ENCODE results near the gene ISYNA1.
A peak's percentile ranks its signal among the peaks of the same experiment; 100 is the strongest.

The ISYNA1 gene

DNA sequence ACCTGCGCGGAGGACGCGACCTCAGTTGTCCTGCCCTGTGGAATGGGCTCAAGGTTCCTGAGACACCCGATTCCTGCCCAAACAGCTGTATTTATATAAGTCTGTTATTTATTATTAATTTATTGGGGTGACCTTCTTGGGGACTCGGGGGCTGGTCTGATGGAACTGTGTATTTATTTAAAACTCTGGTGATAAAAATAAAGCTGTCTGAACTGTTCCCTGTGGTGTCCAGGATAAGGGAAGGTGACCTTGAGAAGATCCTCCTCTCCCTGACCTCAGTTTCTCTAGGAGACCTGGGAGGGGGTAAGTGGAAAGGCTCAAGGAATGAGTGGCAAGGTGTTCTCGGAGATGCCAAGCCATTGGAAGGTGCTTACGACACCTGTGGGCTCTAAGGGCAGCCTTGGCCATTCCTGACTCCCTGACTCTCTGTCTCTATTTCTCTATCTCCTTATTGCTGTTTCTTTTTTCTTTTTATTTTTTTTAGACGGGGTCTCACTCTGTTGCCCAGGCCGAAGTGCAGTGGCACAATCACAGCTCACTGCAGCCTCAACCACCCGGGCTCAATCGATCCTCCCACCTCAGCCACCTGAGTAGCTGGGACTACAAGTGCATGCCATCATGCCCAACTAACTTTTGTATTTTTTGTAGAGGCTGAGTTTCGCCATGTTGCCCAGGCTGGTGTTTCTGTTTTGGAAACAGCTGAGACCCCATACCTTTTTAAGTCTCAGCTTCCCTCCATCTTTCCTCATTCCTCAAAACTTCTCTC, 48.8 kb downstream of the ISYNA1 start:
- TF ChIP-seq, protein P1, sequence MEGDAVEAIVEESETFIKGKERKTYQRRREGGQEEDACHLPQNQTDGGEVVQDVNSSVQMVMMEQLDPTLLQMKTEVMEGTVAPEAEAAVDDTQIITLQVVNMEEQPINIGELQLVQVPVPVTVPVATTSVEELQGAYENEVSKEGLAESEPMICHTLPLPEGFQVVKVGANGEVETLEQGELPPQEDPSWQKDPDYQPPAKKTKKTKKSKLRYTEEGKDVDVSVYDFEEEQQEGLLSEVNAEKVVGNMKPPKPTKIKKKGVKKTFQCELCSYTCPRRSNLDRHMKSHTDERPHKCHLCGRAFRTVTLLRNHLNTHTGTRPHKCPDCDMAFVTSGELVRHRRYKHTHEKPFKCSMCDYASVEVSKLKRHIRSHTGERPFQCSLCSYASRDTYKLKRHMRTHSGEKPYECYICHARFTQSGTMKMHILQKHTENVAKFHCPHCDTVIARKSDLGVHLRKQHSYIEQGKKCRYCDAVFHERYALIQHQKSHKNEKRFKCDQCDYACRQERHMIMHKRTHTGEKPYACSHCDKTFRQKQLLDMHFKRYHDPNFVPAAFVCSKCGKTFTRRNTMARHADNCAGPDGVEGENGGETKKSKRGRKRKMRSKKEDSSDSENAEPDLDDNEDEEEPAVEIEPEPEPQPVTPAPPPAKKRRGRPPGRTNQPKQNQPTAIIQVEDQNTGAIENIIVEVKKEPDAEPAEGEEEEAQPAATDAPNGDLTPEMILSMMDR (IDR thresholded peaks at IDR 0.05; ENCODE audit: low read depth, low read length, missing control alignments), result no peak
- no peak for DNase-seq (ENCODE audit: low read depth)
- H3K4me3 ChIP-seq (ENCODE audit: low read depth, low read length), result no peak overlapping the region

DNA sequence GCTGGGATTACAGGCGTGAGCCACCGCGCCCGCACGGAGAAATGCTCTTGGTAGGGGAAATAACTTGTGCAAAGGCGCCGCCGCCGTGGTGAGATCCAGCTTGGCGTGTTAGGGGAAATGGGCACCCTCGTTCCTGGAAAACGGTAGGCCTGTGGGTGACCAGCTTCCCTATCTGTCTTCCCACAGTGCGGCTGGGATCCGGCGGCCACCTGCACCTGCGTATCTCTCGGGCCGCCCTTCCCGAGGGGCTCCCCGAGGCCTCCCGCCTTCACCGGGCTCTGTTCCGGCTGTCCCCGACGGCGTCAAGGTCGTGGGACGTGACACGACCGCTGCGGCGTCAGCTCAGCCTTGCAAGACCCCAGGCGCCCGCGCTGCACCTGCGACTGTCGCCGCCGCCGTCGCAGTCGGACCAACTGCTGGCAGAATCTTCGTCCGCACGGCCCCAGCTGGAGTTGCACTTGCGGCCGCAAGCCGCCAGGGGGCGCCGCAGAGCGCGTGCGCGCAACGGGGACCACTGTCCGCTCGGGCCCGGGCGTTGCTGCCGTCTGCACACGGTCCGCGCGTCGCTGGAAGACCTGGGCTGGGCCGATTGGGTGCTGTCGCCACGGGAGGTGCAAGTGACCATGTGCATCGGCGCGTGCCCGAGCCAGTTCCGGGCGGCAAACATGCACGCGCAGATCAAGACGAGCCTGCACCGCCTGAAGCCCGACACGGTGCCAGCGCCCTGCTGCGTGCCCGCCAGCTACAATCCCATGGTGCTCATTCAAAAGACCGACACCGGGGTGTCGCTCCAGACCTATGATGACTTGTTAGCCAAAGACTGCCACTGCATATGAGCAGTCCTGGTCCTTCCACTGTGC, 49.6 kb downstream of the ISYNA1 start:
- peak; percentile 43 for DNase-seq (ENCODE audit: low read depth)
- H3K4me3 ChIP-seq (ENCODE audit: low read depth, low read length), result peak overlapping the region; percentile 43

DNA sequence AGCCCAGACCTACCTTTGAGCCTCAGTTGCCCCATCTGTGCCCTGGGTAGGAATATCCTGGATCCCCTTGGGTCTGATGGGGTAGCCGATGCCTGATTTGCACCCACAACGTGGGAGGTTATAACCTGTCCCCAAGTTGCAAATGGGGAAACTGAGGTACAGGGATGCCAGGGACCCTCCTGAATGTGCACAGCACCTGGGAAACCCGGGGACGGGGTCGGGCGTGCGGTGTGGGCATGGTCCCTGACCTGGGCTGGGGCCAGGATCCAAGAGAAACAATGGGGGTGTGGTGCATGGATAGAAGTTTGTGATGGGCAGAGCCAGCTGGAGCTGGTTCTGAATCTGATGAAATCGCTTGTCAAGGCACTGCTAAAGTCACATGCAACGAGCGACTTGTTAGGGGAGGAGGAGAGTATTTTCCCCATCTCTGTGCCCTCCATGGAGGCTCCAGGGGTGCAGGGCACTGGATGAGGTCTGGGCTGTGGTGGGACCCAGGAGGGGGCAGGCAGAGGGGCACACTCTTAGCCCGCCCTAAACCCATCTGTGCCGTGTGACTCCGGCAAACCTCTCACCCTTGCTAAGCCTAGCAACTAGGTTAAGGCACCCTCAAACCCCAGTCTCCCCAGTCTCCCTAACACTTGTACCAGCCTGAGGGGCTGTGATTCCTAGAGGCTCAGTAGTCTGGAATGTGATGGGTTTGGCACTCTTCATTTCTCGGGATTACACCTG, 51.2 kb downstream of the ISYNA1 start:
- DNase-seq (ENCODE audit: low read depth), result no peak
- TF ChIP-seq, protein P1 (IDR thresholded peaks at IDR 0.05; ENCODE audit: low read depth, low read length, missing control alignments), result no peak
- peak overlapping the region; percentile 16 for H3K4me3 ChIP-seq (ENCODE audit: low read depth, low read length)

More for the DNA sequence above, 49.6 kb downstream of the ISYNA1 start:
- TF ChIP-seq, protein P1 (IDR thresholded peaks at IDR 0.05; ENCODE audit: low read depth, low read length, missing control alignments), result peak; percentile 100

DNA sequence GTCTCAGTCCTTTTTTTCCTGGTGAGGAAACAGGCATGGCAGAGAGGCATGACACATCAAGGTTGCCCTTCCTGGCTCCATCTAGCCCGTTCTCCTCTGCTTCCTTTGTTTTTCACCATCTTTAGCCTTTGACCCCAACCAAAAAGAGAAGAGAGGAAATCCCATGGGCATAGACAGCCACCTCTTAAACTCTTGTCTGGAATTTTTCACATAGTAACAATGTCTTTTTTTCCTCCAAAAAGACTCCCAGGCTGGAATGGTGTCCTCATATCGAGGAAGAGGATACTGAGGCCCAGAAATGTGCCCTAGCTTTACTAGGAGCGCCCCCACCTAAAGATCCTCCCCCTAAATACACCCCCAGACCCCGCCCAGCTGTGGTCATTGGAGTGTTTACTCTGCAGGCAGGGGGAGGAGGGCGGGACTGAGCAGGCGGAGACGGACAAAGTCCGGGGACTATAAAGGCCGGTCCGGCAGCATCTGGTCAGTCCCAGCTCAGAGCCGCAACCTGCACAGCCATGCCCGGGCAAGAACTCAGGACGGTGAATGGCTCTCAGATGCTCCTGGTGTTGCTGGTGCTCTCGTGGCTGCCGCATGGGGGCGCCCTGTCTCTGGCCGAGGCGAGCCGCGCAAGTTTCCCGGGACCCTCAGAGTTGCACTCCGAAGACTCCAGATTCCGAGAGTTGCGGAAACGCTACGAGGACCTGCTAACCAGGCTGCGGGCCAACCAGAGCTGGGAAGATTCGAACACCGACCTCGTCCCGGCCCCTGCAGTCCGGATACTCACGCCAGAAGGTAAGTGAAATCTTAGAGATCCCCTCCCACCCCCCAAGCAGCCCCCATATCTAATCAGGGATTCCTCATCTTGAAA, 52.0 kb downstream of the ISYNA1 start, which contains the start of gene GDF15:
GDF15 (plus strand) TSS at position 484 of the 868 bp plus-strand sequence; CDS start at position 516, 32 bp downstream.
- TF ChIP-seq, protein P1 (IDR thresholded peaks at IDR 0.05; ENCODE audit: low read depth, low read length, missing control alignments), result peak; percentile 76
- no peak for DNase-seq (ENCODE audit: low read depth)
- H3K4me3 ChIP-seq (ENCODE audit: low read depth, low read length), result peak within 1 kb of the TSS; percentile 16

DNA sequence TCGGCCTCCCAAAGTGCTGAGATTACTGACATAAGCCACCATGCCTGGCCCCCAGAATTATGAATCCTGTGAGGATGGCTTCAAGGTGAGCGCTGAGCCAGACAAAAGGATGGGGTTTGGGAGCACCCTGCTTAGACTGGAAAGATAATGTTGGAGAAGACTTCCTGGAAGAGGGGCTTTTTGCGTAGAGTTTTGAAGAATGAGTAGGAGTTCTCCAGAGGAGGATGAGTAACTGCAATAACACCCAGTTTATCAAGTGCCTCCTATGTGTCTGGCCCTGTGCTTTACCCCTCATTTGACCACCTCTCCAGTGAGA, 52.6 kb downstream of the ISYNA1 start:
- H3K4me3 ChIP-seq (ENCODE audit: low read depth, low read length), result no peak overlapping the region
- DNase-seq (ENCODE audit: low read depth), result no peak
- TF ChIP-seq, protein P1 (IDR thresholded peaks at IDR 0.05; ENCODE audit: low read depth, low read length, missing control alignments), result no peak

DNA sequence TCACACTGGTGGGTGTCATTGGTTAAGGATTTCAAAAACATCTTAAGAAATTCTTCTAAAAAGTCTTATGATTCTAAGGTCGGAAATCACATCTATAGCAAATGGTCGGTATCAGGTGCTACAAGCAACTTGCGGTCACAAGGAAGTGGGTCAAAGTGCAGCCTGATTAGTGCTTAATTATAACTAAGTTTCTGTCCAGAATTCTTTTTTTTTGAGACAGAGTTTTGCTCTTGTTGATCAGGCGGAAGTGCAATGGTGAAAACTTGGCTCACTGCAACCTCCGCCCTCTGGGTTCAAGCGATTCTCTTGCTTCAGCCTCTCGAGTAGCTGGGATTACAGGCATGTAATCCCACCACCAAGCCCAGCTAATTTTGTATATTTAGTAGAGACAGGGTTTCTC, 53.2 kb downstream of the ISYNA1 start:
- H3K4me3 ChIP-seq (ENCODE audit: low read depth, low read length), result no peak overlapping the region
- TF ChIP-seq, protein P1 (IDR thresholded peaks at IDR 0.05; ENCODE audit: low read depth, low read length, missing control alignments), result no peak
- no peak for DNase-seq (ENCODE audit: low read depth)

Data from GM12864 (cell line).